HCT116 (cell line): Measurements from ENCODE around the gene NDUFA11.

Experiments
- ELF1 ChIP-seq: IDR thresholded peaks from 2 replicates; pipeline ENCODE4 v1.6.1; 2012; ENCODE audit warnings: low read depth, borderline replicate concordance
- SIN3A ChIP-seq: IDR thresholded peaks from 2 replicates; pipeline ENCODE4 v1.6.1; 2012; ENCODE audit warnings: low read depth

DNA sequence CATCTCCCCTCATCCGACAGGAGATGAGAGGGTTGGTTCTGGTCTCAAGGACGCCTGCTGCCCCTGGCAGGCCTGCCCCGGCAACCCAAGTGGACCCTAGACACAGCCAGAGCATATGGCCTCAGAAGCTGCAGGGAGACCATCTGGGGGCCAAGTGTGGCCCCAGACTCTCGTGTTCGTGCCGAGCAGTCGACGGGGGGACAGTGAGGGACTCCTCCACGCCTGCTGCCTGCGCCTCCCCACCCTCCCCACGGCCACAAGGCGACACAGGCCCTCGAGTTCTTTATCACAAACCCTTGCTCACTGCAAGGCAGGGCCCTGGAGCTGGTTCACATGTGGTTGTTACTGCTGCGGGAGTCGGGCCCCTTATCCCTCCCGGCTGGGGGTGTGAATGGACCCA is 19.8 kb upstream of the NDUFA11 start:
- TF ChIP-seq ELF1: no peak
- TF ChIP-seq SIN3A: no peak
